UCSD-AML1 (cell line): ENCODE measurements around the gene PLD1.
"Not testable (repeated sequence)": the region's sequence is repeated elsewhere in the genome, so short reads cannot be mapped to it uniquely, and the experiment has no call there.

Experiments used
- DNase-seq: peaks from one replicate; lab custom pipeline; 2025; ENCODE audit not compliant: unreplicated experiment; lab: John Stamatoyannopoulos, UW

The PLD1 gene

DNA sequence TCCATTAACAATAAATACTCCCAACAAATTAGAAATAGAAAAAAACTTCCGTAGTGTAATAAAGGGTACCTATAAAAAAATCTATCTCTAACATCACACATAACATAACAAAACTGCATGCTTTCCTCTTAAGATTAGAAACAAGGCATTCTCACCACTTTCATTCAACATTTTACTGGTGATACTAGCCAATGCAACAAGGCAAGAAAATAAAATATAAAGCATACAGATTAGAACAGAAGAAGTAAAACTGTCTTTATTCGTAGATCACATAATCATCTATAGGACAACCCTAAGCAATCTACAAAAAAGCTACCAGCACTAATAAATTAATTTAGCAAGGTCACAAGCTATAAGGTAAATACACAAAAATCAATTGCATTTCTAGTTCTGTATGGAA, 107.1 kb downstream of the PLD1 start:
- no peak for DNase-seq

DNA sequence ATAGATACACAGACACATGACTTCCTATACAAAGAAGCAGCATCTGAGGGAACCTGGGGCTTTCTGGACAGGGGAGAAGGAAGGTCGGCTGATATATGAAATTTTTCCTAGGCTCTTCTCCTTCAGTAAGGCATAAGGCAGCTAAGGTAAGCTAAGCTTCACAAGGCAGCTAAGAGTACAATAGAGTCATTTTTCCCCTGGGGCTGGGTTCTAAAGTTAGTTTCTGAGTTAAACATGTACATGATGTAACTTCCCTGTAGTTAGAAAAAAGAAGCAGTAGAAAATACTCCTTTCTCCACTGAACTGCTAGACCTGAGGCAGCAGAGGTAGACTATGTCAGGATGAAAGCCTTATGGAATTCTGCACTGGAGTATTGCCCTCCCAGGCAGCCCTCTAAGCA, 109.6 kb downstream of the PLD1 start:
- no peak for DNase-seq

GRCh38 chr3:171700157-171700556, 110.1 kb downstream of the PLD1 start:
- DNase-seq = no peak

DNA sequence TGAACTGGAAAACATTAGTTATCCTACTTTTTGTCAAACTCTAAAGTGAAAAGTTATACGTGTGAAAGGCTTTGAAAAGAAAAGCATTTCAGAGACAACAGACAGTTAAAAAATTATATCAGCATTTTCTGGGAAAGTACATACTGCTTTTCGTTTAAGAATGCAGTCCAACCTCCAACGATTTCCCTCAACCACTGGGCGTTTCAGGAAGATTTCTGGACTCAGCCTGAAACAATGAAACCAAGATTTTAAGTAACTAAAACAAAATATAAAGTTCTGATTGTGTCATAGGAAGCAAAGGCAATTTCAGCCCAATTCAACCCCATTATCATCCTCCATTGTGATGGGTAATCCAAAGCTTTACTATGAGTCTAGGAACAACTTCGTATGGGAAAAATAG, 110.7 kb downstream of the PLD1 start:
- no peak for DNase-seq

GRCh38 chr3:171696805-171697204, 113.5 kb downstream of the PLD1 start:
- DNase-seq = no peak

GRCh38 chr3:171695426-171695825, 114.9 kb downstream of the PLD1 start:
- no peak for DNase-seq

DNA sequence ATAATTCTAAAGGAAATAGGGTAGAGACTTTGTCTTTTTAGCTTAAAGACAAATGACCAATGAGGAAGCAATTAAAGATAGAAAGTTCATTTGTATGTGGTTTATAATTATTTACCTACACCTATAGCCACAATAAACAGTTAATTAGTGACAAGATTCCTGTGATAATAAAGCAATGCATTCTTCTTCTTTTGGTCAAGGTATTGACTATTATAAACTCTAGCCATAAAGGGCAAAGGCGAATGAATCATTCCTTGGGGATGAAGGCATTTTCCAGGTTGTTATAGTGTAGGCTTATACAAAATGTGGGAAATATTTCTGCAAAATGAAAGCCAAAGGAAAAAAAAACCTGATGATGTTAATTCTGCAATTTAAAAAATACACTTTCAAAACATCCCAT, 115.4 kb downstream of the PLD1 start:
- no peak for DNase-seq

GRCh38 chr3:171692551-171692950, 117.7 kb downstream of the PLD1 start:
- DNase-seq = not testable (repeated sequence)

GRCh38 chr3:171691485-171691884, 118.8 kb downstream of the PLD1 start:
- DNase-seq = no peak

DNA sequence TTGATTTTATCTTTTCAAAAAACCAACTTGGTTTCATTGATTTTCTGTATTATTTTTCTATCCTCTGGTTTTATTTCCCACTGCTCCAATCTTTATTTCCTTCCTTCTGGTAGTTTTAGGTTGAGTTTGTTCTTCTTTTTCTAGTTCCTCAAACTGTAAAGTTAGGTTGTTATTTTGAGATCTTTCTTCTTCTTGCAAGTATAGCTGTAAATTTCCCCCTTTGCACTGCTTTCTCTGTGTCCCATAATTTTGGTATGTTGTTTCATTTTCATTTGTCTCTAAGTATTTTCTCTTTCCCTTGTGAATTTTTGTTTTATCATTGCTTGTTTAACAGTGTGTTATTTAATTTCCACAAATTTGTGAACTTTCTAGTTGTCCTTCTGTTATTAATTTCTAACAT, 120.0 kb downstream of the PLD1 start:
- no peak for DNase-seq

DNA sequence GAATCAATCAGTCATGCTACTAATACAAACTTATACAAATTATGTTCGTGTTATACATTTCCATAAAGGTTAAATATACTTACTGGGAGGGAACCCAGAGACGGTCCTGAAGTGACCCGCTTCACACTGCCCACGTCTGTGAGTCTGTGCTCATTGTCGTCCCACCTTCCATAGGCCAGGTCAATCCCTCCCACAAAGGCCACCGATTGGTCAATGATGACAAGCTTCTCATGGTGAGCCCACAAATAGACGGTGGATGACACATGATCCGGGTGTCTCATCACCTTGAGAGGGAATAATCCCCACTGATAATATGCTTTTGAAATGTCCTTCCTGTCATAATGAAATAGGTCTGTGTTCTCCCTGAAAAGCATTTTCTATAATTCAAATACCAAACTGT, 121.7 kb downstream of the PLD1 start:
- DNase-seq = no peak

DNA sequence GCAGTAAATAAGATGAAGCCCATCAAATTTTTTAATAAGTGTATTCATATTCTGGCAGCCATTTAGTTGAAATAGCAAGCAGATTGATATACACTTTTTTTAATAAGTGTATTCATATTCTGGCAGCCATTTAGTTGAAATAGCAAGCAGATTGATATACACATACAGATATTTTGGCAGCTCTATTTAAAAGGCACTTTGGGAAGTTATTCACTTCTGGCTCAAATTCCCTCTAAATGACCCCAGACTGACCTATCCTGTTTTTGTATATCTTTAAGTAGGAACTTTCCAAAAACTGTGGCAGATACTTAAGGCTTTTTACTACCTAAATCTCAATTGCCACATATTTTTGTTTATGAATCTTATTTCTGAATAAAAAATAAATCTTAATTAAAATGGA, 122.3 kb downstream of the PLD1 start:
- DNase-seq = no peak

DNA sequence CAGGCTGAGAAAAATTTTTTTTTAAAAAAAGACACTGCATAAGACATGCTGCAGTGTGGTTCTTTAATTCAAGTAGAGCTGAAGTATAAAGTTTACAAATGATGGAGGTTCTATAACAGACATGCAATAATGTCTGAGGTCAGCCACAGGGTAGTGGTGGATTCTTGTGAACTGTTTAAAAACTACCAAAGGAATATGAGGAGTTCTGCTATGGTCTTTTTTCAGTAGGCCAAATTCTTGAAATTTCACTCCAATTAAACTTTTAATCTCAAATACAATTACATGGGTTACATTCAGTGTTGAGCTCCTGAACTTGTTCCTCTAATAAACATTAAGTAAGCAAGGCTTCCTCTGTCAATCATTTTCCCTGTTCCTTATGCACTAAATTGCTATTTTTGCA, 122.7 kb downstream of the PLD1 start:
- no peak for DNase-seq

GRCh38 chr3:171687064-171687463, 123.2 kb downstream of the PLD1 start:
- no peak for DNase-seq

DNA sequence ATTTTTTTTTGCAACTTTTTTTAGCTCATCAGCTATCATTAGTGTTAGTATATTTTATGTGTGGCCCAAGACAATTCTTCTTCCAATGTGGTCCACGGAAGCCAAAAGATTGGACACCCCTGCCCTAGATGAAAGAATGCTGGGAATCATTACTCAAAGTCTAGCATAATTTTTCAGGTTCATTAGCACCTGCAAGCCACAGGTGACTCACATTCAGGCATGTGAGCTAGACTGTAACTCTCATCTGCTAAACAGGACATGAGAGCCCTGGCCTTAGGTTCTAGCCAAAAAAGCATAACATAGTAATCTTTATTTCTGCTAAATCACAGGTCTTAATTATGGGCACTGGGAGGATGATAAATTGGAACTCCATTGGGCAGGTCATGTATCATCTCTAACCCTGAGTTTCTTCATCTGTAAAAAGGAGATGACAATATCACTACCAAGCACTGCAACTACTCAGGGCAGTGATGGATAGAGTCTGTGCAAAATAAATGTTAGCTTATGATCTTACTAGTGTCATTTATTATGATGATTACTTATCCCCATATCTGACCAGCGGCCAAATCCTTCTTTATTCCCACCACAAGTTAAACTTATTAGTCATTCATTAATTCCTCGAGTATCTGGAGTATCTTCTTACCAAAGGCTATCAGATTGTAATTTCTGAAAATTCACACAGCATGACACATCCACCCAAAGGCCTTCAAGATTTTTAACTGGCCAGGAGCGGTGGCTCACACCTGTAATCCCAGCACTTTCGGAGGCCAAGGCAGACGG, 125.0 kb downstream of the PLD1 start:
- DNase-seq = no peak

GRCh38 chr3:171684221-171684620, 126.1 kb downstream of the PLD1 start:
- DNase-seq = no peak

- no peak for DNase-seq
Observed at GRCh38 chr3:171682743-171683142, 127.5 kb downstream of the PLD1 start.

DNA sequence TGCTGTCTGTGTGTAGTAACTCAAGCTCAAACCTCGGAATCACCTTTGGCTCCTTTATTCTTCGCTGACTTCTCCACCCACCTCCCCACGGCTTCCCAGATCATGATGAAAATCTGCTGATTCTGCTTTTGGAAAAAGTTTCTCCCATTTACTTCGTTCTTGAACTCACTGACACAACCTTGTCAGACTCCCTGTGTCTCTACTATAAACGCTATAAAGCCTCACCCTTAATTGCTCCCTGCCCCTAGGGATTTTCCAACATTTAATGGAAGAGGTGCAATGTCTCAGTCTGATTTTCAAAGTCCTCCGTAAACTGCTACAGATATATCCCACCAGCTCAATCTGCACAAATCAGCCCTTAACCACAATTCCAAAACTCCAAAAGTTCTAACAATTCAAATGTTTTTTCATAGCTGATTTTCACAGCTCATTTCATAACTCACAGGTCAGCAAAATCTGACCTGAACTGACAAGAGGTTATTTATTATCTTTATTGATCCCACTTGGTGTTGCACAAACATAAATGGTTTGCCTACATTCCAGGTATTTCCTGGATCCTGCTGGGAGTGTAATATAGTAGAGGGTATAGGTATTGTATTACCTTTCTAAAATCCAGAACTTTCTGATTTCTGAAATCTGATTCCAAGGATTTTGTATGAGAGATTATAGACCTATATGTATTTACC, 129.4 kb downstream of the PLD1 start:
- no peak for DNase-seq

DNA sequence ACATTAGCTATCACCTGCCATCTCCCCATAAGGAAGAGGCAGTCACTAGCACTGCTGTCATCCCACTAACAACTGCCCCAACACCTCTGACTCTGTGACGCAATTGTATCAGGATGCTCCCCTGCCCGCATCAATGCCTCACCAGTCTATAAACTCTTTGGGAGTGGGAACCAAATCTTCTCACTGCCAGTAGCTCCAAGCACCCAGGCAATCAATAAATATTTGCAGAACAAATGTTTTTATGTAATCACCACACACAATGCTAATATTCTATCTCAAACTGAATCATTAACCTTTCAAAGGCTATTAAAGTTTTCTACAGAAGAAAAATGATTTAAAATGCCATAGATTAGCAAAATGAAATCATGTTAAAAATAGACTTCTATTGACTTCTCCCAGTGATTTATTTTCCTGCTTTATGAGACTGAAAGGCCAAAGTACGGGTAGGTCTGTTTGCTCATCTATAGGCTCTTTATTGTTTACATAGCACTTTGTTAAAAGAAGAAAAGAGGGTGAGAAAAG, 131.3 kb downstream of the PLD1 start:
- DNase-seq = no peak

GRCh38 chr3:171677706-171678105, 132.6 kb downstream of the PLD1 start:
- no peak for DNase-seq

DNA sequence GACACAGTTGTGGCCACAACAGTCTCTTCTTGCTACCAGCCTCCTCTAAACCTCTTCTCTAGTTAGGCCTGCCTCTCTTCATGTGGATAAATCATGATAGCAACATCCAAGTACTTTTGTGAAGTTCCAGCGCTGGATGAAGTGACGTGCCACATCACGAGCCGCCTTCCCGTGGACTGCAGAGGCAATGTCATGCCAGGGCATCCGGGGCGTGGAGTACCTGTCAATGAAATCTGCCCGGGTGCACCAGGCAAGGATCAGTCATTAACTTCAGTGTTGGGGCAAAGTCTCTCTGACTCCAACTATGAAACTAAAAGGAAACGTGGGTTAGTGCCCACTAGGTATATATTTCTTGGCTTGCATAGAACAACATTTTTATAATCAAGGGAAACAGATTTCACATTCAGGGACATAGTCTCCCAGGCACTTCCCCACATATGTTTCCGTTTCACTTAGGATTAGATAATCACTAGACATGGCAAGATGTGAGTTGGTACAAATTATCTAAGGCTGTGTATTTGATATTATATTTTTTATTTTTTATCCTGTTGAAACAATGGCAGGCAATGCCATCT, 133.6 kb downstream of the PLD1 start:
- DNase-seq = no peak

DNA sequence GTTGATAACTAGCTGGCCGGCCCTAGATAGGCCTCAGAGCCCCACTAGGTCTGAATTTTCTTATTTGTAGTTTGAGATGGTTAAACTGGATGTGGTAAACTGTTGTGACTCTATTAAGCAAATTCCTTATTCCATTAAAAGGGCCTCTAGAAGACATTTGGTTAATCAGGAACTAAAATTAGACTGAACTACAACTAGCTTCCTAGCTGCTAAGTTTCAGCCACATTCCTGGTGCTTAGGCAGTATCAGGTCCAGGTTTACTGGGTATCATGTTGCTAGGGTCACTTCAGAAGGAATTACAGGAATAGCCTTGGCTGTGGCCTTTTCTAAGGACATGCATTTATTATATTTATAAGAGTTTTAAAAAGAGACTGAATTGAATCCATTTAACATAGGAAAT, 136.3 kb downstream of the PLD1 start:
- DNase-seq = no peak
